ENCODE measurements around the gene TAPBP.
"Not testable (repeated sequence)": the region's sequence is repeated elsewhere in the genome, so short reads cannot be mapped to it uniquely, and the experiment has no call there.

TAPBP gene

GRCh38 chr6:33313709-33314514 is at the start of gene TAPBP:
Gene TAPBP, minus strand, starts transcription at chr6:33314078. Its CDS starts 37 bp downstream, at chr6:33314041.
- Histone ChIP-seq H3K4me3 (ENCODE audit: low read depth, low read length) (peak within 1 kb of the TSS; percentile 94), H3K27ac (peak within 1 kb of the TSS; percentile 96), H3K36me3 (ENCODE audit: control insufficient read depth, insufficient read depth, low read length) (no peaks in the 10 kb centered on the region), H2AFZ (peak within 1 kb of the TSS; percentile 91), H3K27me3 (ENCODE audit: control insufficient read depth, insufficient read depth, low read length) (no peaks in the 10 kb centered on the region), H3K9me3 (ENCODE audit: control insufficient read depth, low read length) (no peaks in the 10 kb centered on the region), H3K79me2 (peaks cover 8% of the 10 kb centered on the region), H3K4me1 (peaks cover 25% of the 10 kb centered on the region), H3K9ac (peak within 1 kb of the TSS; percentile 75), H3K4me2 (ENCODE audit: low read length) (peak within 1 kb of the TSS; percentile 100)
- TF ChIP-seq, protein P1, sequence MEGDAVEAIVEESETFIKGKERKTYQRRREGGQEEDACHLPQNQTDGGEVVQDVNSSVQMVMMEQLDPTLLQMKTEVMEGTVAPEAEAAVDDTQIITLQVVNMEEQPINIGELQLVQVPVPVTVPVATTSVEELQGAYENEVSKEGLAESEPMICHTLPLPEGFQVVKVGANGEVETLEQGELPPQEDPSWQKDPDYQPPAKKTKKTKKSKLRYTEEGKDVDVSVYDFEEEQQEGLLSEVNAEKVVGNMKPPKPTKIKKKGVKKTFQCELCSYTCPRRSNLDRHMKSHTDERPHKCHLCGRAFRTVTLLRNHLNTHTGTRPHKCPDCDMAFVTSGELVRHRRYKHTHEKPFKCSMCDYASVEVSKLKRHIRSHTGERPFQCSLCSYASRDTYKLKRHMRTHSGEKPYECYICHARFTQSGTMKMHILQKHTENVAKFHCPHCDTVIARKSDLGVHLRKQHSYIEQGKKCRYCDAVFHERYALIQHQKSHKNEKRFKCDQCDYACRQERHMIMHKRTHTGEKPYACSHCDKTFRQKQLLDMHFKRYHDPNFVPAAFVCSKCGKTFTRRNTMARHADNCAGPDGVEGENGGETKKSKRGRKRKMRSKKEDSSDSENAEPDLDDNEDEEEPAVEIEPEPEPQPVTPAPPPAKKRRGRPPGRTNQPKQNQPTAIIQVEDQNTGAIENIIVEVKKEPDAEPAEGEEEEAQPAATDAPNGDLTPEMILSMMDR (IDR thresholded peaks at IDR 0.05): peak; percentile 11

DNA sequence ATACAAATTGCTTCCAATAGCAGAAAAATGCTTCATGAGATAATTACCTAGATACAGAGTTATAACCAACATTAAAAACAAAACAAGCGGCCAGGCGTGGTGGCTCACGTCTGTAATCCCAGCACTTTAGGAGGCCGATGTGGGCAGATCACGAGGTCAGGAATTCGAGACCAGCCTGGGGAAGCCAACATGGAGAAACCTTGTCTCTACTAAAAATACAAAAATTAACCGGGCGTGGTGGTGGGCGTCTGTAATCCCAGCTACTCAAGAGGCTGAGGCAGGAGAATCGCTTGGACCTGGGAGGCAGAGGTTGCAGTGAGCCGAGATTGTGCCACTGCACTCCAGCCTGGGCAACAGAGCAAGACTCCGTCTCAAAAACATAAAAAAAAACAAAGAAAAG is 49.6 kb upstream of the TAPBP start:
- H3K4me2 ChIP-seq (ENCODE audit: low read length); H3K36me3 ChIP-seq (ENCODE audit: control insufficient read depth, insufficient read depth, low read length); H3K27me3 ChIP-seq (ENCODE audit: control insufficient read depth, insufficient read depth, low read length); H3K4me3 ChIP-seq (ENCODE audit: low read depth, low read length); H3K27ac ChIP-seq; H3K9ac ChIP-seq; H3K79me2 ChIP-seq; H3K4me1 ChIP-seq; H3K9me3 ChIP-seq (ENCODE audit: control insufficient read depth, low read length): not testable (repeated sequence)
- H2AFZ ChIP-seq: peak overlapping the region; percentile 52

DNA sequence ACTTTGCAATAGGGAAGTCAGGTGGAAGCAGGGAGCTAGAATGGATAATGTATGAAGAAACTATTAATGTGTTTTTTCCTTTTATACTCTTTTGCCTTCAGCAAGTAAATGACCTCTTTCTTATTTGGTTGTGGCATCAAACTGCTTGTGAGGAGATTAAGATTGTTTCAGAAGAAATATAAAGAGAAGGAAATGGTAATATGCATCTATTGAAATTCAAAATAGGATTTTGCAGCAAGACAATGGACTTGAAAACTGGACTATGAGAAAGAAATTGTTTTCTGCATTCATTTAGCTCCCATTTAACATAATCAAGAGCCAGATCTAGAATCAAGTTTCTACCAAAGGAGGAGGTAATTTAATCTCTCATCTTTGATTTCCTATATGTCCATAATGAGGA is 45.5 kb upstream of the TAPBP start:
- no peak overlapping the region for H3K9ac ChIP-seq
- no peaks in the 10 kb centered on the region for H3K27me3 ChIP-seq (ENCODE audit: control insufficient read depth, insufficient read depth, low read length)
- H3K4me3 ChIP-seq (ENCODE audit: low read depth, low read length): no peak overlapping the region
- no peak overlapping the region for H3K27ac ChIP-seq
- no peak overlapping the region for H3K4me2 ChIP-seq (ENCODE audit: low read length)
- no peaks in the 10 kb centered on the region for H3K79me2 ChIP-seq
- H3K9me3 ChIP-seq (ENCODE audit: control insufficient read depth, low read length): no peaks in the 10 kb centered on the region
- H2AFZ ChIP-seq: no peak overlapping the region
- no peaks in the 10 kb centered on the region for H3K36me3 ChIP-seq (ENCODE audit: control insufficient read depth, insufficient read depth, low read length)
- TF ChIP-seq, protein P1 (IDR thresholded peaks at IDR 0.05): no peak
- peaks cover 9% of the 10 kb centered on the region for H3K4me1 ChIP-seq

DNA sequence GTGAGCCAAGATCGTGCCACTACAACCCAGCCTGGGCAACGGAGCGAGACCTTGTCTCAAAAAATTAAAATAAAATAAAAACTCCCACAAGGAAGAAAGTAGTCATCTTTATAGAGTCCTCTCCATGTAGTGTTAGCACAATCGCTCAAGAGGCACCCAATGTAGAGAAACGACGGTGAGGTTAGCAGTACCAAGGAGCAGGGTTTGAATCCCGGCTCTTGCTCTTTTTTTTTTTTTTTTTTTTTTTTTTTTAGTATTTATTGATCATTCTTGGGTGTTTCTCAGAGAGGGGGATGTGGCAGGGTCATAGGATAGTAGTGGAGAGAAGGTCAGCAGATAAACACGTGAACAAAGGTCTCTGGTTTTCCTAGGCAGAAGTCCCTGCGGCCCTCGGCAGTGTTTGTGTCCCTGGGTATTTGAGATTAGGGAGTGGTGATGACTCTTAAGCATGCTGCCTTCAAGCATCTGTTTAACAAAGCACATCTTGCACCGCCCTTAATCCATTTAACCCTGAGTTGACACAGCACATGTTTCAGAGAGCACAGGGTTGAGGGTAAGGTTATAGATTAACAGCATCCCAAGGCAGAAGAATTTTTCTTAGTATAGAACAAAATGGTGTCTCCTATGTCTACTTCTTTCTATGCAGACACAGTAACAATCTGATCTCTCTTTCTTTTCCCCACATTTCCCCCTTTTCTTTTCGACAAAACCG is 43.4 kb upstream of the TAPBP start:
- H3K79me2 ChIP-seq; H3K4me2 ChIP-seq (ENCODE audit: low read length); H3K4me3 ChIP-seq (ENCODE audit: low read depth, low read length); H3K9ac ChIP-seq; H3K27me3 ChIP-seq (ENCODE audit: control insufficient read depth, insufficient read depth, low read length); H3K36me3 ChIP-seq (ENCODE audit: control insufficient read depth, insufficient read depth, low read length); H3K4me1 ChIP-seq; H3K9me3 ChIP-seq (ENCODE audit: control insufficient read depth, low read length); H2AFZ ChIP-seq; H3K27ac ChIP-seq: not testable (repeated sequence)

GRCh38 chr6:33356295-33356694 is 42.4 kb upstream of the TAPBP start:
- TF ChIP-seq, protein P1 (IDR thresholded peaks at IDR 0.05): no peak
- Histone ChIP-seq H3K4me3 (ENCODE audit: low read depth, low read length) (no peak overlapping the region), H3K27me3 (ENCODE audit: control insufficient read depth, insufficient read depth, low read length) (no peaks in the 10 kb centered on the region), H3K9ac (no peak overlapping the region), H3K4me1 (no peaks in the 10 kb centered on the region), H3K79me2 (no peaks in the 10 kb centered on the region), H3K4me2 (ENCODE audit: low read length) (no peak overlapping the region), H3K9me3 (ENCODE audit: control insufficient read depth, low read length) (no peaks in the 10 kb centered on the region), H2AFZ (no peak overlapping the region), H3K27ac (no peak overlapping the region), H3K36me3 (ENCODE audit: control insufficient read depth, insufficient read depth, low read length) (no peaks in the 10 kb centered on the region)

DNA sequence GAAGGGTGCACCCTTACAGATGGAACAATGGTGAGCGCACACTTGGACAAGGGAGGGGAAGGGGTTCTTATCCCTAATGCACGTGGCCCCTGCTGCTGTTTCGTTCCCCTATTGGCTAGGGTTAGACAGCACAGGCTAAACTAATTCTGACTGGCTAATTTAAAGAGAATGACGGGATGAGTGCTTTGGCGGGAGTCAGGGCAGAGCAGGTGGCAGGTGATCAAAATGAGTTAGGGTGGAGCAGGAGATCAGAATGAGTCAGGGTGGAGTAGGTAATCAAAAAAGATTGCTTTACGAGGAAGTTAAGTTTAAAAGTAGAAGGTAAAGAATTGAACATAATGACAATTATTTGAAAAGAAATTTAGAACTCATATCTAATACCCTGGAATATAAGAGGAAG is 42.0 kb upstream of the TAPBP start:
- H3K36me3 ChIP-seq (ENCODE audit: control insufficient read depth, insufficient read depth, low read length); H3K27me3 ChIP-seq (ENCODE audit: control insufficient read depth, insufficient read depth, low read length); H3K4me2 ChIP-seq (ENCODE audit: low read length); H3K9ac ChIP-seq; H3K4me1 ChIP-seq; H3K4me3 ChIP-seq (ENCODE audit: low read depth, low read length); H3K79me2 ChIP-seq; H3K9me3 ChIP-seq (ENCODE audit: control insufficient read depth, low read length); H3K27ac ChIP-seq; H2AFZ ChIP-seq: not testable (repeated sequence)

Data from parathyroid adenoma (tissue), 2 donors.